Inflammatory macrophage (primary cell): ENCODE data around the gene NDUFB10.
"Not testable (repeated sequence)": the region's sequence is repeated elsewhere in the genome, so short reads cannot be mapped to it uniquely, and the experiment has no call there.

Source experiments
- DNase-seq, 2 donors: peaks; one replicate each; pipeline ENCODE4 v3.0.0-alpha.2; 2020 to 2022

NDUFB10 gene

DNA sequence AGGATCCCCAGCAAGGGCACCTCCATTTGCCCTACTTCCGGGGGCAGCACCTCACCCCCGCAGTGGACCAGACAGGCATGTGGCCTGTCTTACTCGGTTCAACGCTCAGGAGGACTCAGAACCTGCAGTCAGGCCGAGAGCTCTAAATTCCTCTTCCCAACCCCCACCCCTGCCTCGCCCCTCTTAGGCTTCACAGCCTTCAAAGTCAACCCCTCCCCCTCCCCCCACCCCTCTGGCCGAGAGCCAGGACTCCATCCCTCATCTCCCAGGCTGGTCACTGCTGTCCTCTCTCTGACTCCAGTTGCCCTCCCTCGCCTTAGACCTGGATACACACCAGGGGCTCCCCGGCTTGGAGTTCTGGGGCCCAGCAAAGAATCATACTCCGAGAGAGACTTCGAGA, 33.1 kb upstream of the NDUFB10 start:
- DNase-seq = no peak

DNA sequence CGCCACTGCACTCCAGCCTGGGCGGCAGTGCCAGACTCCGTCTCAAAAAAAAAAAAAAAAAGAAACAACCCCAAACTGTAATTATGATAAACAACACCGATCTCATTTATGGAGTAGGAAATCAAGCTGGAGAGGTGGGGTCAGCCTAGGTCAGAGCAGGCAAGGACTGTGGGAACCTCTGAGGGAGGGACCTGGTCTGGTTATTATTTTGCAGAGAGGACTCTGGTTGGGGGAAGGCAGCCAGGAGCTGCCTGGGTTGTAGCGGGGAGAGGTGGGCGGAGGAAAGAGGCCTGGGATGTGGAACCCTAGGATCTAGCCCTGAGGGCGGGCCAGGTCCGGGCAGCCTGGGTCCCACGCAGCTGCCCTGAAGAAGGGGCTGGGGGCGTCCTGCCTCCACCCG, 30.2 kb upstream of the NDUFB10 start:
- peak; percentile 7 to 17 for DNase-seq

DNA sequence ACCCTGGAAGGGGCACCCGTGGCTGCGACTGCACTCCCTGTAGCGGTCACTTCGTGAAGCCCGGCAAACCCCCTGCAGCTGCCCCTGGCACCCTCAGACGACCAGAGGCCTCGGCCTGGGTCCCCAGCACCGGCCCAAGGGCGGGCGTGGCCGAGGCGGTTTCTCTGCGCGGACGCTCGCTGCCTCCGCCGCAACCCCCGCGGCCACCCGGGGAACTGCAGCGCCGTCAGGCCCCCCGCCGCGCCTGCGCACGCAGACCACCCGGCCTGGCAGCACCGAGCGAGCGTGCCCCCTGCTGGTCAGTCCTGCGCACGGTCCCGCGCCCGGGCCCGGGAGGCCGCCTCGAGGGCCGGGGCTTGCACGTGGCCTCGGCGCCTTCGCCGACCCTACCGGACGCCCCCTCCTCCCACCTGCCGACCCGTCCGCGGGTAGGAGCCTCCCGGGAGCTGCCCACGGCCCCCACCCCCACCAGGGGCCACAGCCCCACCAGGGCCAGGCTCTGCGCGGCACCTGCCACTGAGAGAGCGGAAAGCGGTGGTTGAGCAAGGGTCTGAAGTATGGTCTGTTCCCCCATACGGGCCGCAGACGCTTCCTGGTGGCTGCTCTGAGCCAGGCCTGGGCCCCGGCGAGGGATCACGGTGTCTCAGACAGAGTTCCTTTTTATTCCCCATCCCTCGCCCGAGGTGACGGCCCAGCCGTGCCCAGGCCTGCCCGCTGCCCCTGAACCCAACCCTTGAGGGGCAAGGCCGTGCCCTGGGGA, 29.6 kb upstream of the NDUFB10 start:
- DNase-seq = peak; percentile 89 to 90

DNA sequence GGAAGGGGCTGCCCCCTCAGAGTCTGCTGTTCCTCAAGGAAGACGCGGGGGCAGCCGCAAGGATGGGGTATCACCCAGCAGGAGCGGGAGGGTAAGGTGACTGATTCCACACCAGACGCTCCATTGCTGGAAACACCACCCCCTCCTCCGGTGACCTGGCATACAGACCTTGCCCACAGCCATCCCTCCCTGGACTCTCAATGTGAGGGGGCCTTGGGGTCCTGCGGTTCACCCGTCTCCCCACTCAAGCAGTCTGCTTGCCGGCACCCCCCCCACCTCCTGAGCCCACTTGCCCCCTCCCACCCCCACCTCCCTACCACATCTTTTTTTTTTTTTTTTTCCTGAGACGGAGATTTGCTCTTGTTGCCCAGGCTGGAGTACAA, 29.0 kb upstream of the NDUFB10 start:
- no peak for DNase-seq

DNA sequence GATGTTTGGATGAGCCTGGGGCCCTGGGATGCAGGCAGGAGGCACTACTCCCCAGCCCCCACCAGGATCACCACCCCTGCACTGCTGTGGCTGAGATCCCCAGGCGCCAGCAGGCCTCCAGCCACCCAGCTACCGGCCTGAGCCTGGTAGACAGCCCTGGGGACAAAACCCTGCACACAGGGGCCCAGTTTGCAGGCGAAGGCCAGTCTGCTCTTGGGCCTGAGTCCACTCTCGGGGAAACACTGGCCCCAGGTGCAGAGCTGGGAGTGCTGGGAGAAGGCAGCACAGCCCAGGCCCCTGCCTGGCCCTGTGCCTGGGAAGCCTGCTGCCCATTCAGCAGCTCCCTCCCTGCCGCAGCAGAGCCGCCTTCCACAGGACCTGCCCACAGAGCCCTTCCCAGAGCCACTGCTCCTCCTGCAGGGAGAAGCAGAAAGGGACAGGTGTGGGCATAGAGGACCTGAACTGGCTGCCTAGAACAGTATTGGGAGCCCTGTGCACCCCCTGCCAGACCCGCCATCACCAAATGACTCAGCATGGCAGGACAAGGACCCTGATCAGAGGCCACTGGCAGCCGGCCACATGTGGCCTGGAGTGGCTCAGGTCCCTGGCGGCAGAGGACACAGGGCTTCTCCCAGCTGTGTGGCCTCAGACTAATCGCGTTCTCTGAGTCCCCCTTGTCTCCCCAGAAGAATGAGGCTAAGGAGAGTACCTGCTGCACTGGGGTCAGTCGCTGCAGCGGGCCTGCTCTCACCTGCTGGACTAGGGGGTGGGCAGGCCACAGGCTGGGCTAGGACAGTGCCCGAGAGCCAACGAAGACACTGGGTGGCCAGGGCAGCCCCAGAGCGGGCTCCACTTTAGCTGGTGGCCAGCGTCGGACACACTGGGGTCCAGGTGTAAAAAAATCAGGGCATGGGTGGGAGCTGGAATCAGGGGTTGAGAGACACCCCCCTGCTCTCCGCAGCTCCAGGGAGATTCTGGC, 27.0 kb upstream of the NDUFB10 start:
- DNase-seq = no peak

DNA sequence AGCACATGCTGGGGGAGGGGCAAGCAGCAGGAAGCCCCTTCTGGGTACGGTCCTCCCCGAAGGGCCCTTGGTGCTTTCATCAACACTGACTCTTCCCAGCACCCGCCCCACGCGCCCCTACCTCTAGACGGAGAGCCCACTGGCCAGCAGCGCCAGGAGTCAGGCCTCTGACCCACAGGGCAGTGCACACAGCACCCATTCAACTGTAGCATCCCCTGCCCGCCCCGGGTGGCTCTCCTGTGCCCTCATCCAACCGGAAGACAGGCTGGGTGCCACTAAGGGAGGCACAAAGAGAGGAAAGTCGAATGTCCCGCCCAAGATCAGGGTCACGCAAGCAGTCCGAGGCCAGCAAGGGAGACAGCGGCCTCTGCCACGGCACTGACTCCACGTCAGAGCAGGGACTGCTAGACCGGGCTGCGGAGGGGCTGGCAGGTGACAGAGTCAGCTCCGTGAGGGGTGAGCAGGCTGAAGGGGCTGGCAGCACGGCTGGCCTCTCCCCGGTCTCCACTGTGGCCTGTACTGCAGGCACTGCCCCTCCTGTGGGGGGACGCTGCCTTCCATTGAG, 26.2 kb upstream of the NDUFB10 start:
- DNase-seq = no peak

DNA sequence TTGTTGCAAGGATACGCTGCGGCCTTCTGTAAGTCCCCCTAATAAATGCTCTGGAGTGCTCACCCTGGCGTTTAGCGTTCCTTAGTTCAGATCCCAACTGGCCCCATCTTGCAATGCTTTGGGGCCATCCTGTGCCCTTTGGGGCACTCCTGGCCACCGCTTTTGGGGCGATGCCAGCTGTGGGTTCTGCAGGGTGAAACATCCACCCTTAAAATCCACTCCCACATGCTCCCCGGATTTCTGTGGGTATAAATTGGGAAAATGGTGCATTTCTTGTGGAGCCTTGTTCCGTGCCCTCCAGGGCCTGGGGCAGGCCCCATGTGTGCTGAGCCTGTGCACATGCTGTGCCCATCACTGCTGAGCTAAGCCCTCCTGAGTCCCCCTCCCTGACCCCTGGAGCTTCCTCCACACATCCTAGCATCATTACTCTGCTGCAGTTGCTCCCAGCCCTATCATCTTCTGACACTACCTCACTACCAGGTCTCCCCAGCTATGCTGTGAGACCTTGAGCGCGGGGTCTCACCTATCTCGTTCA, 22.3 kb upstream of the NDUFB10 start:
- no peak for DNase-seq

DNA sequence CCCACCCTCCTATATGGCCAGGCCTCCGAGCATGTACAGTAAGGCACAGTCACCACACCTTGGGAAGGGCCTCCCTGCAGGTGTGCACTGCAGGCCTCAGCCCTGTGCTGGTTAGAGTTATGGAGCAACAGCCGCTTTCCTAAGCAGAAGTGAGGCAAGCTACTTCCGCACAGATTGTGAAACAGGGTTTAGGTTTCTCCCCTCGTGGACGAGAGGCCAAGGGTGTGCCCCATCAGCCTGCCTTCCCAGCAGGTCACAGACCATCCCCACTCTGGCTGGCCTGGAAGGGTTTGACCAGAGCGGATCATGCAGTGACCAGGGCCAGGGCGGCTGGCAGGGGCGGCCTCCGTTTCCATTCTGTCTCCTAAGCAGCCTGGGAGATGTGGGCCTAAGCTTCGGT, 21.0 kb upstream of the NDUFB10 start:
- DNase-seq = peak; percentile 85 to 87

DNA sequence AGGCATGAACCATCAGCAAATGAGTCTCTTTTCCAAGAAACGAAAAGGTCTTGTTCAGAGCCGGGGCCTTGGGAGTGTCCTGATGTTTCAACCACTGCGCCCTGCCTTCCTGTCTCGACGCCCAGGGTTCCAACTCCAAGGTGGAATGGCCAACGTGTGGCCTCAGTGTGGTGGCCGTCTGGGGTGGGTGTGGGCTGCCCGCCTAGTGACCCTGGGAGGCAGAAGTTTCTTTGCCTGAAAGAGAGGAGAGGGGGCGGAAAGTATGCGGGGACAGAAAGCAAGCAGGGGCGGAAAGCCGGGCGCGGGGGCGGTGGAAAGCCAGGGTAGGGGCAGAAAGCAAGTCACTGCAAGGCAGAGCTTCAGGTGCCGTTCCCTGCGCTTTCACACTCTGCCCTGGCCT, 20.4 kb upstream of the NDUFB10 start:
- no peak for DNase-seq

DNA sequence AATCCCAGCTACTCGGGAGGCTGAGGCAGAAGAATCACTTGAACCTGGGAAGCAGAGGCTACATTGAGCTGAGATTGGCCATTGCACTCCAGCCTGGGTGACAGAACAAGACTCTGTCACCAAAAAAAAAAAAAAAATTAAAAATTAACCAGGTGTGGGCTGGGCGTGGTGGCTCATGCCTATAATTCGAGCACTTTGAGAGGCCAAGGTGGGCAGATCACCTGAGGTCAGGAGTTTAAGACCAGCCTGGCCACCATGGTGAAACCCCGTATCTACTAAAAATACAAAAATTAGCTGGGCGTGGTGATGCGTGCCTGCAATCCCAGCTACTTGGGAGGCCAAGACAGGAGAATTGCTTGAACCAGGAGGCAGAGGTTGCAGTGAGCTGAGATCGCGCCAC, 19.5 kb upstream of the NDUFB10 start:
- not testable (repeated sequence) for DNase-seq

DNA sequence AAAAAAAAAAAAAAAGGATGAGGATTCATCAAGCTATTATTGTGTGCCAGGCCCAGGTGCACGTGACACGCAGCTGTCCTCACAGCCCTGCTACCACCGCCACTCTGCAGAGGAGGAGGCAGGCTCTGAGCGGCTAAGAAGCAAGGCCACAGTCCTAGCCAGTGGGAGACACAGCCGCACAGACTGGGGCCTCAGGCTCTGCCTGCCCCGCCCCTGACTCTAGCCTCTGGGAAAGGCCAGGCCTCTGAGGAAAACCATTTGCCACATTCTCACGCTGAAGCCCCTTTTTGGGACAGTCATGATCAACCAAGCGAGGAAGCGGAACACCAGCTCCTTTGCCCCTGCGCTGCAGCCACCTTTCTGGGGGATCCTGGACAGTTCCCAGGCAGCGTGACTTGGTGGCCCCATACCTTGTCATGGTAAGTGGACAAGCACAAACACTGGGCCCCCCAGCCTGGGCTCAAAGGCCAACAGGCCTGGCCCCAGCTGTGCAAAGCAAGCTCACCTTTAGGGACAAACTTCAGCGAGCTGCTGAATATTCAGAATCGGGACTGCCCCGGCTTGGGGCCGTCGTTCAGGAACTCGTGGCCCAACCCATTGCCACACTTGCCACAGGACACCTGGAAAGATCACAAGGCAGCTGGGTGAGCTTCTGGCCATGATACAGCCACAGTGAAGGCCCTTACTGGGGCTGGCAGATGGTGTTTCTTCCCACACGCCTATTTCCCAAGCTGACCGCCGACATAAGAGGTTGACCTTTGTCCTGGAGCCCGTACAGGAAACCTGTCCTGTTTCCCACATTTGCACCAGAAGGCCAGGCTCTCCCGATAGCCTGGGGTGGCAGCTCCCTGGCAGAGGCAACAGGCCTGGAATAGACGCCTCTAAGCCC, 18.8 kb upstream of the NDUFB10 start:
- peak in 1 of 2 donors; percentile 68 for DNase-seq

DNA sequence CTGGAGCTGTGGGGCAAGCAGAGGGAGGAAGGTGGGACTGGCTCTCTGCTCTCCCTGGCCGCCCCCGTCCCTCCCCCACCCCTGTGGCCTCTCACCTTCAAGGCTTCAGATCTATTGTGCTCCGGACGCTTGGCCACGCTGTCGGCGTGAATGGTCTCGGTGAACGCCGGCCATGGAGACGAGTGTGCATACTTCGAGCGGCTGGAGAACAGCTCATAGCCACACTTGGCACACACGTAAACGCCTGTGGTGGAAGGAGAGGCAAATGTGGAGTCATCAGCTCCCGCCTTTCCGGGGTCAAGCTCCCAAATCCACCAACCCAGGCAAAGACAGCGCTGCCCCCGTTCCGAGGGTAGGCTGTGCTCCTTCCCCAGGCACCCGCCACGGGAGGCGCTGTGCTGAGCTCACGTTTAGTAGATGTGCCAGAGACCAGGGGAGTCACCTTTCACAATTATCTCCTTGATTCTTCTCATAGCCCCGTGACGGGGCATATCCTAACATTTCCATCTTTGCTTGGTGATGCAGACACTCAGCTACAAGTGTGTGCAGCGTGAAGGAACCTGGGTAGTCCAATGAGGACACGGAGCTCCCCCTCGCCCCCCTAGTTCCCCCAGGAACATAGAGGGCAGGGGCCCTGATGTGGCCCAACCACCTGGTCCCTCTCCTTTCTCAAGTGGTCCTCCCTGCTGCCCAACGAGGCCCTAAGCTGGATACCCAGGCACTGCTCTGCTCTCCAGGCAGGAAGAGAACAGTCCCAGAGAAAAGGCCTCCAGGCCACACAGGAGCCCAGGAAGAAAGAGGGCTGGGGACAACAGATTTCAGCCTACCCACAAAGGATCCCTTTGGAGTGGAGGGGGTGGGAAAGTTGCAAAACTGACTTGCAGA, 17.9 kb upstream of the NDUFB10 start:
- DNase-seq = no peak

DNA sequence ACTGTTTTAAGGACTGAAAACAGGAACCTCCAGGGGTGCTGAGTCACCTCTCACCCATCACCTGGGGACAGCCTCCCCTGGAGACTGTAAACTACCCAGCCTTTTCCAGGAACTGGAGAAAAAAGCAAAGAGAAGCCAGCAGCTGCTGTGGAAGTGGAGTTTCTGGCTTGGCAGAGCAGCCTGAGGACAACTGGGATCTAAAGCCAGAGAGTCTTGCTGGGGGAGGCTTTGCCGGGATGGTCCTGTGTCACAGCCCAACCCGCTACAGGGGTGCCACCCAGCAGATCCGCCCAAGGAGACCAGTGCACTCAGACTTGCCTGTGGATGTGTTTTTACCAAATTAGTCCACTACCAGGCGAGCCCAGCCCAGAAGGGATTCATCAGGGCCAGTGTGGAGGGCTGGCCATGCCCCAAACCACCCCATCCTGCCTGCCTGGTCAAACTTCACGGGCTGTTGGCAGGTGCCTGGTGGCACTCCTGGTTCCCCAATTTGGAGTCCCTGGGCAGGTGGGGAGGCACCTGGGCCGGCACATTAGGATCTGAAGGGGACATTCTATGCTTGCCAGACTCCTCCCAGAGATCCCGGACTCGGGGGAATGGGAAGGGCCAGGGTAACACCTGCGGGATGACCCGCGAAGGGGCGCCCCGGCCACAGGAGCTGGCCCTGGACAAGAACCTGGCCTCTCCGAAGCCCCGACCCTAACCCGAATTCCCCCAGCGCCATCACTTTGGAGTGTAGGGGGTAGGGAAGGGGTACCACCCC, 17.1 kb upstream of the NDUFB10 start:
- DNase-seq = peak; percentile 67 to 79

DNA sequence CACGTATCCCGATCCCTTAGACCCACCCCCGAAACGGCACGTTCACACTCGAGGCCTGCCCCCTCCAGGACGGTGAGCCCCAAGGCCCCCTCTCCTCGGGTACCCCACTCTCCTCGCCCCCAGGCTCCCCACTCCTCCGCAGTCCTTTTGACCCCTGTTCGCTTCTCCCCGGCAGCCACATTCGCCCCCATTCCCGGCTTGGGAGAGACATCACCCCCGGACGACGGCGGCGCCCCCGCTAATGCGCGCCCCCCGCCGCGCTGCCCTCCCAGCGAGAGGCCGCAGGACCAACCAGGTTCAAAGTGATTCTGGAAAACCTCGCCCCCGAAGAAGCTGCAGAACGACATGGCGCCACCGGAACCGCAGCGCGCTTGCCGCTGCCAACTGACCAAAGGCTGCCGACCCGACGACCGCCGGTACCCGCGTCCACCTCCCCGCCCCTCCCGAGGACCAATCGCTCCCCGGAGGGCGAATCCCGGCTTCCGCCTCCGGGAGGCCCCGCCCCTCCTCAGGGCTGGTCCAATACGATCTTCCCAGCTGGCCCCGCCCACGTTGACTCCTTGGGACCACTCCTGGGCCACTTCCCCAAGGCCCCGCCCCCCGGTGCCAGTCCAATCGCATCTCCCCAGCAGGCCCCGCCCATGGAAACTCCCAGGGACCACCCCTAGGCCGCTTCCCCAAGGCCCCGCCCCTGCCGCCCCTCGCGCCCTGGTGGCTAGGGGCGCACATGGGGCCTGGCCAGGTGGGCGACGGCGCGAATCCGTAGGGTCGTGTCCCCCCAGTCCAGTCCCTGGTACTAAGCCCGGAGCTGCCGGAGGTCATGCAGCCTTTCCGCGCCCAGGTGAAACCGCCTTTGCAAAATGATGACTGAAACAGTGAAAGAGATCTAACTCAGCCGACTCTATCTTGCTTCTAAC, 16.3 kb upstream of the NDUFB10 start, which contains the start of gene MSRB1:
MSRB1 (minus strand) TSS at position 390 of the 917 bp plus-strand sequence; CDS start at position 347, 43 bp downstream.
- peak; percentile 99 to 100 for DNase-seq

DNA sequence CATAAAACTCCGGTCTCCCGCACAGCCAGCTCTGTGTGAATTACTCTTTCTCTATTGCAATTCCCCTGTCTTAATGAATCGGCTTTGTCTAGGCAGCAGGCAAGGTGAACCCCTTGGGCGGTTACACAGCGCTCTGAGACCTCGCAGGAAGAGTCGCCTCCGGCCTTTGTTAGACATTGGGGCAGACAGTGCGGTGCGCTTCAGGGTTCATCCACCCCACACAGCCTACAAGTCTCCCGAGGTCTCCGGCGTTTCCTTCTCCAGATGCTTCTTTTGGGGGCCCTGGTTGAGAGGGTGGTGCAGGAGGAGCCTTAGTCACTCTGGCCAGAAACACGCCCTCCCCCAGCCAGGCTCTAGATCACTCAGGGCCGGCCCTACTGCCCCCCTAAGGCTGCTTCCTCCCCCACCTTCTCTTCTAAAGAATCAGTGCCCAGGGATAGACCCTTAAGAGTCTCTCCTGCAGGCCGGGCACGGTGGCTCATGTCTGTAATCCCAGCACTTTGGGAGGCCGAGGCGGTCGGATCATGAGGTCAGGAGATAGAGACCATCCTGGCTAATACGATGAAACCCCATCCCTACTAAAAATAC, 14.6 kb upstream of the NDUFB10 start:
- no peak for DNase-seq

DNA sequence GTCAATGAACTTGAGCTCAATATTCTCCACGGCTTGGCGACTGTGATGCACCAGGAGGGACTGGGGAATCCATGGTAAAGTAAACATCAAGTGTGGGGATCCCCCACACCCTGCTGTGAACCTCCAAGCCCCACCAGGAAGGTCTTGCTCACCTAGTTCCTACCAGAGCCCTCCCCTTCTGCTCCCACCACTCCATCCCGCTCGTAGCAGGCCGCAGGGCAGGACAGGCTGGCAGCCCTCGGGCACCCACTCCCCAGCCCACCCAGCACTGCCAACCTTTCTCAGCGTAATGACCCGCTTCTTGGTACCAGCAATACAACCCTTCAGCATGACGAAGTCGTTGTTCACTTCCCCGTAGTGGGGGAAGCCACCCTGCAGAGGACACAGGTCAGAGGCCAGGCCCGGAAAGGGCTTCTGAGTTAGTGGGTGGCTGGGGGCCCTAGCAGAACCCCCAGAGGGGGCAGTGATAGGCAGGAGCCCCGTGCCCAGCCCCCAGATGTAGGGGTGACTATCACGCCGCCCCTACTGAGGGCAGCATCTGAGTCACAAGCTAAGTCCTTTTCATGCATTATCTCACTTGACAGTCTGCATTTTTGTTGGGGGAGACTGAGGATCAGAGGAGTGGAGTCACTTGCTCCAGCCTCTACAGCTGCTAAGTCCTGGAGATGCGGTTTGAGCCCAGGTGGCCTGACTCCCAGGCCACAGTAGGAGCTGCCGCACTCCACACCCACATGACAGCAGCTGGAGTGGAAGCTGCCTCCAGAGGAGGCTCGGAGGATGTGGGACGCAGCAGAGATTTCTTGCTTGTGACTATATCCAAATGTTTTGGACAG, 13.6 kb upstream of the NDUFB10 start:
- DNase-seq = no peak
